Glutamatergic neuron (in vitro differentiated cells): ENCODE data around the gene TLR3. TPM values are rescaled to one million over a fixed set of nuclear protein-coding genes. Genes with fewer than 3 reads are reported as not detected.

Source experiments
- DNase-seq: peaks from one replicate; pipeline ENCODE4 v3.0.0; 2022
- H3K27ac Mint-ChIP-seq: one replicate; pipeline ENCODE4 v1.8.0; 2020; ENCODE audit warnings: mild to moderate bottlenecking, mixed read lengths, inconsistent platforms; ENCODE audit not compliant: unreplicated experiment
- H3K27me3 Mint-ChIP-seq: one replicate; pipeline ENCODE4 v1.8.0; 2020; ENCODE audit warnings: mild to moderate bottlenecking, moderate library complexity, mixed read lengths, inconsistent platforms; ENCODE audit not compliant: unreplicated experiment
- H3K36me3 Mint-ChIP-seq: one replicate; pipeline ENCODE4 v1.8.0; 2020; ENCODE audit warnings: mild to moderate bottlenecking, mixed read lengths, inconsistent platforms; ENCODE audit not compliant: unreplicated experiment
- H3K4me1 Mint-ChIP-seq: one replicate; pipeline ENCODE4 v1.8.0; 2020; ENCODE audit warnings: mild to moderate bottlenecking, low read depth, mixed read lengths, inconsistent platforms; ENCODE audit not compliant: unreplicated experiment
- H3K4me3 Mint-ChIP-seq: one replicate; pipeline ENCODE4 v1.8.0; 2020; ENCODE audit warnings: mild to moderate bottlenecking, mixed read lengths, inconsistent platforms; ENCODE audit not compliant: unreplicated experiment
- H3K9me3 Mint-ChIP-seq: one replicate; pipeline ENCODE4 v1.8.0; 2020; ENCODE audit warnings: mild to moderate bottlenecking, moderate library complexity, mixed read lengths, inconsistent platforms; ENCODE audit not compliant: unreplicated experiment
- CTCF ChIP-seq: fragments of 200-600 bp; sonication (generic); IDR thresholded peaks from one replicate; pipeline ENCODE4 v1.5.0; 2021; ENCODE audit not compliant: partially characterized antibody, unreplicated experiment
- total RNA-seq: library from RNA; stranded (reverse); fragmentation: NEBNext Ultra II Directional; extraction: Animal tissue kit (Norgen Biotek cat#: 25700); gene quantifications from one replicate; pipeline ENCODE4 v1.2.1, GENCODE V29; 2021; ENCODE audit not compliant: unreplicated experiment

The TLR3 gene
- total RNA-seq, 1 donor from 2014 or later: not detected

- Mint-ChIP-seq H3K27ac (no peak overlapping the region), H3K36me3 (no peaks in the 10 kb centered on the region)
Measured at GRCh38 chr4:186079694-186080093, 10.7 kb downstream of the TLR3 start.

GRCh38 chr4:186081202-186081807, 12.3 kb downstream of the TLR3 start:
- H3K36me3 Mint-ChIP-seq: no peaks in the 10 kb centered on the region
- H3K4me1 Mint-ChIP-seq: peaks cover 4% of the 10 kb centered on the region
- H3K27me3 Mint-ChIP-seq: no peaks in the 10 kb centered on the region
- H3K9me3 Mint-ChIP-seq: no peaks in the 10 kb centered on the region
- no peak overlapping the region for H3K27ac Mint-ChIP-seq
- no peak for DNase-seq
- no peak for TF ChIP-seq CTCF
- no peak overlapping the region for H3K4me3 Mint-ChIP-seq

More at GRCh38 chr4:186079694-186080093, 10.7 kb downstream of the TLR3 start:
- Mint-ChIP-seq H3K9me3 (no peaks in the 10 kb centered on the region), H3K4me3 (no peak overlapping the region), H3K27me3 (no peaks in the 10 kb centered on the region), H3K4me1 (peaks cover 4% of the 10 kb centered on the region)
- no peak for TF ChIP-seq CTCF
- DNase-seq: no peak

GRCh38 chr4:186082221-186082620, 13.3 kb downstream of the TLR3 start:
- no peak for TF ChIP-seq CTCF
- Mint-ChIP-seq H3K4me1 (peaks cover 4% of the 10 kb centered on the region), H3K9me3 (no peaks in the 10 kb centered on the region), H3K27ac (no peak overlapping the region), H3K27me3 (no peaks in the 10 kb centered on the region), H3K4me3 (no peak overlapping the region), H3K36me3 (no peaks in the 10 kb centered on the region)
- no peak for DNase-seq

- Mint-ChIP-seq H3K4me1 (no peaks in the 10 kb centered on the region), H3K4me3 (no peak overlapping the region), H3K27ac (no peak overlapping the region), H3K27me3 (peaks cover 5% of the 10 kb centered on the region), H3K36me3 (no peaks in the 10 kb centered on the region), H3K9me3 (peaks cover 2% of the 10 kb centered on the region)
- no peak for TF ChIP-seq CTCF
- no peak for DNase-seq
Measured at GRCh38 chr4:186088523-186088922, 19.6 kb downstream of the TLR3 start.

- no peak overlapping the region for H3K4me3 Mint-ChIP-seq
Measured at GRCh38 chr4:186092296-186092695, 23.3 kb downstream of the TLR3 start.

More at GRCh38 chr4:186092296-186092695, 23.3 kb downstream of the TLR3 start:
- Mint-ChIP-seq H3K36me3 (no peaks in the 10 kb centered on the region), H3K4me1 (no peaks in the 10 kb centered on the region), H3K27me3 (peaks cover 7% of the 10 kb centered on the region), H3K27ac (no peak overlapping the region), H3K9me3 (peaks cover 2% of the 10 kb centered on the region)
- TF ChIP-seq CTCF: no peak
- DNase-seq: no peak
